ENCODE measurements around the gene OVOL3.
"Not testable (repeated sequence)": the region's sequence is repeated elsewhere in the genome, so short reads cannot be mapped to it uniquely, and the experiment has no call there.

OVOL3 gene

DNA sequence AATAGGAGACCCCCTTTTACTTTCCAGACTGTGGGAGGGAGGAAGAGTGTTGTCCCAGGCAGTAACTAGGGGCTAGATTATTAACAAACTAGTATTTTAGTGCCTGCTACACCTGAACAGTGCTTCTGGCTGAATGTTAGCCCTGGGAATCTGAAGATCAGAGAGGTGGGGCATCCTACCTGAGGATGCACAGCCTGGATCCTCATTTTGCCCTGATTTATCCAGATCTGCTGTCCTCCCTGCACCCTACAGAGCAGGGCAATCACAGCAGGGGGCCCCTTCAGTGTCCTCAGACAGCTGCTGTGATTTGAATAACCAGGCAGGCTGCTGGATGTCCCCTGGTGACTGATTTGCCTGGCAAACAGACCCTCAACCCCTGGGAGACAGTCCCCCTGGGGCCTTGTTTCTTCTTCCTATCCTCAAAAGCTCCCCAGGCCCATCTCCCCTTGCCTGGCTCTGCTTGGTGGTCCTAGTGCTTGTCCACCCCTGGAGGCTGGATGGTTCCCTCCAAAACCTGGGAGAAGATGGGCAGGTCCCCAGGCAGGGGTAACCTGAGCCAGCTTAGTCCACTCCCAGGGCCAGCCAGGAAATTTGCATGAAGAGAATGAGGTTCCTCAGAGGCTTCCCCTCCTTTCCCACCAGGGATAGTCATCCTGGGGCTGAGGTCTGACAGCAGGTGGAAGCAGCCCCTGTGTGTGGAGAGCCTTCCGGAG lies at the start of gene OVOL3:
OVOL3 (plus strand) TSS at position 657 of the 713 bp plus-strand sequence. CDS start 60 bp downstream, outside the sequence.
- DNase-seq, result no peak

DNA sequence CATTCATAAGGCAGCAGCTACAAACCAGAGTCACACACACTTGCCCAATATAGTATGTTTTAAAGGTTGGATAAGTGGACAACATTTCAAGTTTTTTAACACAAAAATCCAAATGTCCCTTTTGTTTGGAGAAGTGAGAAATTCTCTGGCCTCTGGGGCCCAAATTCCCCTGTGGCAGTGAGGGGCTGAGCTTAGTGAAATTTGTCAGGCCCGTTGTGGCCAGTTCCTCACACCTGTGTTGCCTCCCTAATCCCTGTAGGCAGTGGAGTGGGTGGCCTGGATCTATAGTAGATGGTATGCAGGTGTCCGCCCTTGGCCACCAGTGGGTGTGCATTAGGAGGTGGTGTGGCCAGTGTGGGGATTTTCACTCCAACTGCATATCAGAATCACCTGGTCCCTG lies 49.6 kb upstream of the OVOL3 start:
- DNase-seq, result no peak

GRCh38 chr19:36064826-36065225 lies 46.1 kb upstream of the OVOL3 start:
- no peak for DNase-seq

GRCh38 chr19:36067681-36068080 lies 43.3 kb upstream of the OVOL3 start:
- DNase-seq, result no peak

- not testable (repeated sequence) for DNase-seq
These were observed 42.0 kb upstream of the OVOL3 start for GRCh38 chr19:36068810-36069499.

GRCh38 chr19:36072081-36072480 lies 38.9 kb upstream of the OVOL3 start:
- no peak for DNase-seq

DNA sequence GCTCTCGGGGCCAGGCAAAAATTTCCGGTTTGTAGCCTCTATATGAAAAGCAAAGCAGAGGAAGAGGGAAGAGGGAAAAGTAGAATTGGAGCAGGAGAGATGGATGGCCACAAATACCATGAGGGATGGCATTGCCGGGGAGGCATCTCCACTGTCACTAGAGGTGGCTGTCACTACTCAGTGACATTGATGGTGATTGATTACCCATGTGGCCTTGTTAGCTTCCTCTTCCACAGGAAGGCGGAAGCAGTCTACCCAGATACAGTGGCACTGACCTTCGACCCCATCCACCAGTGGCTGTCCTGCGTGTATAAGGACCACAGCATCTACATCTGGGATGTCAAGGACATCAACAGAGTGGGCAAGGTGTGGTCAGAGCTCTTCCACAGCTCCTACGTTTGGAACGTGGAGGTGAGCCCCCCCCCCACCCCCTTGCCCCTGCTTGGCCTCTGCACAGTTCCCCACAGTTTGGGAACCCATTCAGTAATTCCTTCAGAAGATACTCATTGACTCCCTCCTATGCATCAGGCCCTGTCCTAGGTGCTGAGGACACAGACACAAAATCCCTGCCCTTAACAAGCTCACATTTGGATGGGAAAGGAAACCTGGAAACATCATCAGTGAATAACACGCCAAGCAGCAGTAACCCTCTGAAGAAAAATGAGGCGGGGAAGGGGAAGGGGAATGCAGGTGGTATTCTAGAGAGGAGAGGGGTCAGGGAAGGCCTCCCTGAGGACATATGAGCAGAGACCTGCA lies 37.6 kb upstream of the OVOL3 start:
- no peak for DNase-seq

DNA sequence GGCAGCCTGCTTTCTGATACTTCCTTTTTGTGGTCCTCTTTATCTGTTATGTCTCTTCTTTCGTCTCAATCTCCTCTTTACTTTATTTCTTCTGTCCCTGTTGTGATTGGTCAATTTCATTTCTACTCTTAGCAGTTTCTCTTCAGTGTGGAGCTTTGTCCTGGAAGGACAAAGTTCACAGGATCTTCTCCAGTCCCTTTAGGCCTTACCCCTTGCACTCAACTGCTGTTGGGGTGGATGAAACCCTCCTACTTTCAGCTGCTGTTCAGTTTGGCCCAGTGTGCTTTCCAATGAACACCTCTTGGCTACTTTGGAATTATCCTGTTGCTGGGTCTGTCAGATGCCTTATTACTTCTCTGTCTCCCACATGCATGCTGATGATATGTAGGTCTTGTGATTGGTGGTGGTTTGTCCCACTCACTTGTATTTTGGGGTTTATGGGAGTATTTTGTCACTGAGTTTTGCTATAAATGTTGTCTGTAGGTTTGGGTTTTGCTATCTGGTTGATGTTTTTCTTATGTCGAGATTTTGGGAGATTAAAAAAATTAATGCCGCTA lies 31.5 kb upstream of the OVOL3 start:
- no peak for DNase-seq

DNA sequence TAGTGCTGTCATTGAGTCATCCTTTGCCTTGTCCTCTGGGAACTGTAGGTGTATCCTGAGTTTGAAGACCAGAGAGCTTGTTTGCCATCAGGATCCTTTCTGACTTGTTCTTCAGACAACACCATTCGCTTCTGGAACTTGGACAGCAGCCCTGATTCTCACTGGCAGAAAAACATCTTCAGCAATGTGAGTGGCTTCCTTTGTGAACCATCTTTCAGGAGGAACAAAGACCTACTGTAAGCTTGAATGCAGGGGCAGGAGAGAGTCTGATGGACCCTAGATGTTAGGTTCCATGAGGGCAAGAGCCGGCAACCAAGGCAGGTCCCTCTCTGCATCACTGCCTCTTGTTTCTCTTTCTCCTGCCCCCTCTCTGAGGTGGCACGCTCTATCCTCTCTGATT lies 29.6 kb upstream of the OVOL3 start:
- no peak for DNase-seq

DNA sequence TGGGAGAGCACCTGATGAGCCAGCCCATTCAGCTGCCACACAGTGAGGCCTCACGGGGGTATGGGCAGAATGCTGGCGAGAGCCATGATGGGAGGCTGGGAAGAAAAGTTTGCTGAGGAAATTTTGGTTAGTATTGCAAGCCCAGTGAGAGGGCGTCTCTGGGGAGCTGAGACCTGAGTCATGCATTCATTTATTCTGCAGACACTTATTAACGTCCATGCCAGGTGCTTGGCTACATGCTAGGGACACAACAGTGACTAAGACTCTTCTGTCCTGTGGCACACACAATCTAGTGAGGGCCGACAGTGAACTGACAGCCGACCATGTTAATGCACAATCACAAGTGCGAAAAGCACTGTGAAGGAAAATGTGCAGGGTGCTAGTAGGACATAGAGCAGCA lies 29.0 kb upstream of the OVOL3 start:
- DNase-seq, result no peak

- DNase-seq, result no peak
These were observed 28.0 kb upstream of the OVOL3 start for GRCh38 chr19:36082916-36083315.

- DNase-seq, result no peak
These were observed 26.5 kb upstream of the OVOL3 start for GRCh38 chr19:36084231-36085009.

GRCh38 chr19:36086326-36086725 lies 24.6 kb upstream of the OVOL3 start:
- no peak for DNase-seq

DNA sequence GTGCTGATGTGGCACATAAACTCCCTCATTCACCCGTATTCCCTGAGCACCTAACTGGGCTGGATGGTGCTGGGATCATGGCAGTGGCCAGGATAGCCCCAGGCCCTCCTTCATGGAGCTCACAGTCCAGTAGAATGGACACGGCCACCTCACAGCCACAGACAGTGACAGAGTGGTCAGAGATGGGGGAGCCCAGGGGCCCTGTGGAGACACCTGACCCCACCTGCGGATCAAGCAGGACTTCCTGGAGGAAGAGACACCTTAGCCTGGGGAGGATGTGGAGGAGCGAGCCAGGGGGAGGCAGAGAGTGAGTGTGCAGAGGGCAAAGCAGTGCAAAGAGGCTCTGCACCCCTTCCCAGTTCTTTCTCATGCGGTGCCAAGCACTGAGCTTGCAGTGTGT lies 21.1 kb upstream of the OVOL3 start:
- DNase-seq, result no peak

- DNase-seq, result no peak
These were observed 19.8 kb upstream of the OVOL3 start for GRCh38 chr19:36090910-36091695.

DNA sequence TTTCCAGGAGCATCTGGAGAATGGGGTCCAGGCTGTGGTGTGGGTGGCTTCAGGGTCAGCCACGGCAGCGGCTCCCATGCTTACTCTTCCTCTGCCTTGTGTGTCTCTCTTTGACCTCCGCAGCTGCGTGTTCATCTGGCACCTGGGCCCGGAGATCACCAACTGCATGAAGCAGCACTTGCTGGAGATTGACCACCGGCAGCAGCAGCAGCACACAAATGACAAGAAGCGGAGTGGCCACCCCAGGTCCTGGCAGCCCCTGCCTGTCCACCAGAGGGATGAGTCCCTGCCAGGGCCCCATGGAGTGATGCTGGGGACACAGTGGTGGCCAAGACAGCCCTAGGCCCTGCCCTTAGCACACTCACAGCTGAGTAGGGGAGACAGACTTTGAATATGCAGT lies 18.4 kb upstream of the OVOL3 start:
- DNase-seq, result no peak

- DNase-seq, result no peak
These were observed 17.7 kb upstream of the OVOL3 start for GRCh38 chr19:36093146-36093662.

- no peak for DNase-seq
These were observed 17.3 kb upstream of the OVOL3 start for GRCh38 chr19:36093687-36094086.

DNA sequence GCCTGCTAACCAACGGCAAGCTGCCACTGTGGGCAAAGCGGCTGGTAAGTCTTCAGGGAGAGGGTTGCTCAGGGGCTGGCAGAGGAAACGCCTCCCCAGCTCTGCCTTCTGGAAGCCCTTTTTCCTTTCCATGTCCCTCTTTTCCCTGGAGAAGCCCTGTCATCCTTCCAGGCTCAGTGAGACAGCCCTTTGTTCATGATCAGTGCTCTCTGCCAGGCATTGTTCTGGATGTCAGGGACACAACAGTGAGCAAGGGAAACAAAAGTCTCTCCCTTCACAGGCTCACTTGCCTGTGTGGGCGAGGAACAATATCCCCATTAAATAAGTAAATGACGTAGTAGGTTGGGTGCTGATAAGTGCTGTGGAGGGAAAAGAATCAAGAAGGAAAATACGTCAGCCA lies 13.9 kb upstream of the OVOL3 start:
- no peak for DNase-seq

GRCh38 chr19:36099166-36099785 lies 11.7 kb upstream of the OVOL3 start:
- no peak for DNase-seq

DNA sequence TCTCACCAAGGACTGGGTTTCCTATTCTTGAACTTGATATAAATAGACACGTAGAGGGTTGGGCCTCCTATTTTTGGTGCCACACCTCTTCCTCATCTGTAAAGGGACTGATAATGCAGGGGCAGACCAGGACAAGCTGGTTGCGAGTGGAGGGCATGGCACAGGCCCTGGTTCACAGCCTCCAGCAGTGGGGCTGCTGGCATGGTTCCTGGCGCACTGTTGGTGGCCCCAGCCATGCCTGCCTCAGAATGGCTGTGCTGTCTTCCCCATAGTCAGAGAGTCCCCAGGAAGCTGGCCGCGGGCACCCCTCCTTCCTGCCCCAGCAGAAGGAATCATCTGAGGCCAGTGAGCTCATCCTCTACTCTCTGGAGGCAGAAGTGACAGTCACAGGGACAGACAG lies 10.5 kb upstream of the OVOL3 start:
- no peak for DNase-seq
